OCI-LY1 (cell line): ENCODE measurements around the gene UBE2G2.

Experiments used
- H2AFZ ChIP-seq: fragments of 200-600 bp; sonication (generic), shearing (Covaris generic); 2 replicates; pipeline ENCODE4 v1.6.0; 2014; ENCODE audit warnings: antibody characterized with exemption, mild to moderate bottlenecking, low read length
- H3F3A ChIP-seq: fragments of 200-600 bp; sonication (generic), shearing (Covaris generic); 2 replicates; pipeline ENCODE4 v1.6.0; 2014; ENCODE audit warnings: mild to moderate bottlenecking, antibody characterized with exemption, low read length, moderate library complexity; ENCODE audit not compliant: insufficient read depth
- H3K27ac ChIP-seq: fragments of 200-600 bp; sonication (generic); 2 replicates; pipeline ENCODE4 v1.5.1; 2014; ENCODE audit warnings: low read length, mixed run types, mild to moderate bottlenecking, low read depth; ENCODE audit not compliant: poor library complexity, severe bottlenecking
- H3K27me3 ChIP-seq: fragments of 200-600 bp; sonication (generic); 2 replicates; pipeline ENCODE4 v1.6.0; 2014; ENCODE audit warnings: antibody characterized with exemption, mild to moderate bottlenecking, low read length, moderate library complexity; ENCODE audit not compliant: insufficient read depth
- H3K36me3 ChIP-seq: fragments of 200-600 bp; sonication (generic); 2 replicates; pipeline ENCODE4 v1.6.1; 2014; ENCODE audit warnings: mild to moderate bottlenecking, antibody characterized with exemption, low read length, moderate library complexity, mixed read lengths; ENCODE audit not compliant: insufficient read depth
- H3K4me1 ChIP-seq: fragments of 200-600 bp; sonication (generic); 2 replicates; pipeline ENCODE4 v1.5.1; 2014; ENCODE audit warnings: mild to moderate bottlenecking, low read length, moderate library complexity; ENCODE audit not compliant: insufficient read depth, severe bottlenecking
- H3K4me2 ChIP-seq: fragments of 200-600 bp; sonication (generic), shearing (Covaris generic); 2 replicates; pipeline ENCODE4 v1.6.1; 2014; ENCODE audit warnings: low read length
- H3K4me3 ChIP-seq: fragments of 200-600 bp; sonication (generic); 2 replicates; pipeline ENCODE4 v1.5.1; 2014; ENCODE audit warnings: low read length, low read depth, mild to moderate bottlenecking, mixed read lengths; ENCODE audit not compliant: poor library complexity, severe bottlenecking
- H3K79me2 ChIP-seq: fragments of 200-600 bp; shearing (Covaris generic); 2 replicates; pipeline ENCODE4 v1.6.1; 2016; ENCODE audit warnings: mixed run types, low read length, mixed read lengths; ENCODE audit not compliant: insufficient read depth
- H3K9ac ChIP-seq: fragments of 200-600 bp; sonication (generic), shearing (Covaris generic); 2 replicates; pipeline ENCODE4 v1.6.1; 2014; ENCODE audit warnings: mild to moderate bottlenecking, low read length, mixed read lengths
- H3K9me2 ChIP-seq: fragments of 200-600 bp; sonication (generic), shearing (Covaris generic); 2 replicates; pipeline ENCODE4 v1.6.1; 2014; ENCODE audit warnings: low read depth, mild to moderate bottlenecking, low read length, mixed read lengths
- H3K9me3 ChIP-seq: fragments of 200-600 bp; shearing (Covaris generic); 2 replicates; pipeline ENCODE4 v1.6.1; 2014; ENCODE audit warnings: low read length, mixed read lengths
- H4K20me1 ChIP-seq: fragments of 200-600 bp; sonication (generic), shearing (Covaris generic); 2 replicates; pipeline ENCODE4 v1.6.0; 2016; ENCODE audit warnings: mild to moderate bottlenecking, low read length; ENCODE audit not compliant: insufficient read depth
- EZH2 ChIP-seq: fragments of 200-600 bp; sonication (generic), shearing (Covaris generic); IDR thresholded peaks from 2 replicates; pipeline ENCODE4 v1.8.0; 2017; ENCODE audit warnings: borderline replicate concordance, mixed run types, mild to moderate bottlenecking, antibody characterized with exemption, low read length, moderate library complexity, mixed read lengths
- TF ChIP-seq, protein P1 (sequence below): fragments of 200-600 bp; sonication (generic), shearing (Covaris generic); IDR thresholded peaks from 2 replicates; pipeline ENCODE4 v1.5.1; 2017; ENCODE audit warnings: mild to moderate bottlenecking, antibody characterized with exemption, low read length, moderate library complexity, mixed read lengths

The UBE2G2 gene

DNA sequence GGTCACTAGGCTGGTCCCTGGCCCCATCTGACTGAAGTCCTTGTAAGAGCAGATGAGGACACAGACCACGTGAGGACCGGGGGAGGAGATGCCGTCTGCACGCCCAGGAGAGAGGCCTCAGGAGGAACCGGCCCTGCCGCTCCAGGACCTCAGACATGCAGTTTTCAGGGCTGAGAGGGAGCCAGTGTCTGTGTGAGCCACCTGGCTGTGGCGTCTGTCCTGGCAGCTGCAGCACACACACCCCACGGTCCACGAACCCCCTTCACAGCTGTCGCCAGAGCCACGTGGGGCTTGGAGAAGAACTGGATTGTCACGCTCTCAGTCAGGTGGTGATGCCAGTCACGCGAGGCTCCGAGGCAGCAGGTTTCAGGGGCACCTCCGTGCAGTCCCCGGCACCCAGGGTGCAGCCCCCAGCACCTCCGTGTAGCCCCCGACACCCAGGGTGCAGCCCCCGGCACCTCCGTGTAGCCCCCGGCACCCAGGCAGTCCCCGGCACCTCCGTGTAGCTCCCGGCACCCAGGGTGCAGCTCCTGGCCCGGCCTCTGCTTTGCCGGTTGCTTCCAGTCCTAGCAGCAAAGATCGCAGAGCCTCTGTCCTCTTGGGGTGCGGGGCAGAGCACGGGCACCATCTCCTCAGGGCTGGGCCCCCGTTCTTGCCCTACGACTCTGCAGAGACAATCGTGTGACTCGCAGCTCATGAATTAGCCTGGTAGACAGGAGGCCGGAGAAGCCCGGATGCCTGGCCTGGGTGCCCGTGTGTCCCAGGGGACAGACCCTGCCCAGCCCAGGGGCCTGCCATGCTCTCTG, 35.2 kb upstream of the UBE2G2 start:
- TF ChIP-seq, protein P1, sequence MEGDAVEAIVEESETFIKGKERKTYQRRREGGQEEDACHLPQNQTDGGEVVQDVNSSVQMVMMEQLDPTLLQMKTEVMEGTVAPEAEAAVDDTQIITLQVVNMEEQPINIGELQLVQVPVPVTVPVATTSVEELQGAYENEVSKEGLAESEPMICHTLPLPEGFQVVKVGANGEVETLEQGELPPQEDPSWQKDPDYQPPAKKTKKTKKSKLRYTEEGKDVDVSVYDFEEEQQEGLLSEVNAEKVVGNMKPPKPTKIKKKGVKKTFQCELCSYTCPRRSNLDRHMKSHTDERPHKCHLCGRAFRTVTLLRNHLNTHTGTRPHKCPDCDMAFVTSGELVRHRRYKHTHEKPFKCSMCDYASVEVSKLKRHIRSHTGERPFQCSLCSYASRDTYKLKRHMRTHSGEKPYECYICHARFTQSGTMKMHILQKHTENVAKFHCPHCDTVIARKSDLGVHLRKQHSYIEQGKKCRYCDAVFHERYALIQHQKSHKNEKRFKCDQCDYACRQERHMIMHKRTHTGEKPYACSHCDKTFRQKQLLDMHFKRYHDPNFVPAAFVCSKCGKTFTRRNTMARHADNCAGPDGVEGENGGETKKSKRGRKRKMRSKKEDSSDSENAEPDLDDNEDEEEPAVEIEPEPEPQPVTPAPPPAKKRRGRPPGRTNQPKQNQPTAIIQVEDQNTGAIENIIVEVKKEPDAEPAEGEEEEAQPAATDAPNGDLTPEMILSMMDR, result no peak
- TF ChIP-seq EZH2, result no peak
- Histone ChIP-seq H3K4me2 (no peak overlapping the region), H3K9me2 (no peaks in the 10 kb centered on the region), H3K27me3 (0 out of 2 replicates have a peak, but pooled peaks cover 3% of the 10 kb centered on the region), H3K27ac (no peak overlapping the region), H3K9me3 (no peaks in the 10 kb centered on the region), H3K9ac (no peak overlapping the region), H2AFZ (no peak overlapping the region), H3K36me3 (no peaks in the 10 kb centered on the region), H3K79me2 (no peaks in the 10 kb centered on the region), H3K4me3 (no peak overlapping the region), H3K4me1 (no peaks in the 10 kb centered on the region), H4K20me1 (no peaks in the 10 kb centered on the region), H3F3A (no peaks in the 10 kb centered on the region)

DNA sequence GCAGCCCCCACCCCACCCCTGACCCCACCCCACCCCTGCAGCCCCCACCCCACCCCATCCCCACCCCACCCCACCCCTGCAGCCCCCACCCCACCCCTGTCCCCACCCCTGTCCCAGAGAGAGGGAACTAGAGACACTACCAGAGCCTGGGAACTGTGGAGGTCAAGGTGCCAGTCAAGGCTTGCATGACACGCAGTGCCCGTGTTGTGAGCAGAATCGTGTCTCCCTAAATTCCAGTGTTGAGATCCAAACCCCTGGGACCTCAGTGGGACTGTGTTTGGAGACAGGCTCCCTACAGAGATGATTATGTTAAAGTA, 34.7 kb upstream of the UBE2G2 start:
- no peaks in the 10 kb centered on the region for H3K27me3 ChIP-seq
- no peaks in the 10 kb centered on the region for H3K36me3 ChIP-seq
- no peaks in the 10 kb centered on the region for H3K9me2 ChIP-seq
- H4K20me1 ChIP-seq, result no peaks in the 10 kb centered on the region
- H3F3A ChIP-seq, result no peaks in the 10 kb centered on the region
- H3K9ac ChIP-seq, result no peak overlapping the region
- H3K4me3 ChIP-seq, result no peak overlapping the region
- no peak overlapping the region for H2AFZ ChIP-seq
- H3K9me3 ChIP-seq, result no peaks in the 10 kb centered on the region
- H3K4me1 ChIP-seq, result no peaks in the 10 kb centered on the region
- no peak for TF ChIP-seq EZH2
- TF ChIP-seq, protein P1, result no peak
- H3K27ac ChIP-seq, result no peak overlapping the region
- H3K79me2 ChIP-seq, result no peaks in the 10 kb centered on the region
- no peak overlapping the region for H3K4me2 ChIP-seq

DNA sequence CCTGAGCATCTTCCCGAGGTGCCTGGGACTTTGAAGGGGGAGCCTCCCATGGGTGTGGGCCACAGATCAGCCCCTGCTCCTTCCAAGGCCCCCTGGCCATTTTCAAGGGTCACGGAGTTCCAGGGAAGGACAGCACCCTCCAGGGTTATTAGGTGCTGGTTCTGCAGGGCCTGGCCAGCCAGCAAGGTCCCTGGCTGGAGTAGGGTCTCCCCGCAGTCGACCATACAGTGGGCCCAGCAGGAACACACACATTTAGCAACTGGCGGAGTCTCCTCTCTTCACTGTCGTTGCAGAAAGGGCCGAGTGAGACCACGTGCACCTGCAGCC, 34.0 kb upstream of the UBE2G2 start:
- Histone ChIP-seq H3K4me1 (no peaks in the 10 kb centered on the region), H4K20me1 (no peaks in the 10 kb centered on the region), H3F3A (no peaks in the 10 kb centered on the region), H3K27ac (no peak overlapping the region), H3K9me2 (no peaks in the 10 kb centered on the region), H2AFZ (no peak overlapping the region), H3K4me3 (no peak overlapping the region), H3K79me2 (no peaks in the 10 kb centered on the region), H3K36me3 (no peaks in the 10 kb centered on the region), H3K4me2 (no peak overlapping the region), H3K9me3 (no peaks in the 10 kb centered on the region), H3K9ac (no peak overlapping the region), H3K27me3 (no peaks in the 10 kb centered on the region)
- TF ChIP-seq EZH2, result no peak
- TF ChIP-seq, protein P1, result no peak
